ENCODE measurements around the gene SHOC2.
"Not testable (repeated sequence)": the region's sequence is repeated elsewhere in the genome, so short reads cannot be mapped to it uniquely, and the experiment has no call there.

Gene SHOC2

GRCh38 chr10:110901954-110902819 lies 17.2 kb upstream of the SHOC2 start:
- no peak for DNase-seq (ENCODE audit: low read depth, low spot score)

GRCh38 chr10:110903280-110904278 lies 15.8 kb upstream of the SHOC2 start:
- DNase-seq (ENCODE audit: low read depth, low spot score): no peak

GRCh38 chr10:110910138-110910537 lies 9.3 kb upstream of the SHOC2 start:
- DNase-seq (ENCODE audit: low read depth, low spot score): no peak

GRCh38 chr10:110912374-110912773 lies 7.0 kb upstream of the SHOC2 start:
- DNase-seq (ENCODE audit: low read depth, low spot score): no peak

GRCh38 chr10:110914431-110914830 lies 5.0 kb upstream of the SHOC2 start:
- no peak for DNase-seq (ENCODE audit: low read depth, low spot score)

- DNase-seq (ENCODE audit: low read depth, low spot score): no peak
These were observed 4.4 kb upstream of the SHOC2 start for GRCh38 chr10:110915035-110915434.

- DNase-seq (ENCODE audit: low read depth, low spot score): not testable (repeated sequence)
These were observed 3.8 kb upstream of the SHOC2 start for GRCh38 chr10:110915600-110915999.

GRCh38 chr10:110916554-110917346 lies 2.7 kb upstream of the SHOC2 start:
- DNase-seq (ENCODE audit: low read depth, low spot score): no peak

- DNase-seq (ENCODE audit: low read depth, low spot score): peak; percentile 85
These were observed 1.1 kb upstream of the SHOC2 start for GRCh38 chr10:110918269-110918642.

GRCh38 chr10:110918643-110919348 lies 608 bp upstream of the SHOC2 start, which contains the start of gene BBIP1:
Gene BBIP1 (minus strand): TSS chr10:110919180. CDS start chr10:110918157, 1,023 bp downstream.
- peak; percentile 99 for DNase-seq (ENCODE audit: low read depth, low spot score)

- DNase-seq (ENCODE audit: low read depth, low spot score): no peak
These were observed 822 bp downstream of the SHOC2 start for GRCh38 chr10:110919971-110920881.

- no peak for DNase-seq (ENCODE audit: low read depth, low spot score)
These were observed 4.6 kb downstream of the SHOC2 start for GRCh38 chr10:110923856-110924493.

GRCh38 chr10:110927461-110927860 lies 8.1 kb downstream of the SHOC2 start:
- DNase-seq (ENCODE audit: low read depth, low spot score): no peak

- DNase-seq (ENCODE audit: low read depth, low spot score): no peak
These were observed 12.5 kb downstream of the SHOC2 start for GRCh38 chr10:110931769-110932381.

GRCh38 chr10:110932505-110933180 lies 13.2 kb downstream of the SHOC2 start:
- DNase-seq (ENCODE audit: low read depth, low spot score): no peak

- no peak for DNase-seq (ENCODE audit: low read depth, low spot score)
These were observed 17.4 kb downstream of the SHOC2 start for GRCh38 chr10:110936757-110937156.

- no peak for DNase-seq (ENCODE audit: low read depth, low spot score)
These were observed 20.0 kb downstream of the SHOC2 start for GRCh38 chr10:110939419-110939818.

- no peak for DNase-seq (ENCODE audit: low read depth, low spot score)
These were observed 25.5 kb downstream of the SHOC2 start for GRCh38 chr10:110944792-110945396.
